Mucosa of rectum (tissue), 2 donors: ENCODE results near the gene SLC9A5.

Source experiments
- H3K27ac ChIP-seq, 2 donors: one replicate each; pipeline ENCODE4 v1.7.0; 2013; ENCODE audit warnings: inconsistent platforms in 2 of 2, low read depth in 2 of 2, low read length in 2 of 2
- H3K27me3 ChIP-seq, 2 donors: one replicate each; pipeline ENCODE4 v1.7.0; 2013; ENCODE audit warnings: low read length in 2 of 2; ENCODE audit not compliant: control insufficient read depth in 2 of 2, insufficient read depth in 2 of 2
- H3K36me3 ChIP-seq, 2 donors: one replicate each; pipeline ENCODE4 v1.7.0; 2013; ENCODE audit warnings: low read length in 2 of 2; ENCODE audit not compliant: control insufficient read depth in 2 of 2, insufficient read depth in 2 of 2
- H3K4me1 ChIP-seq, 2 donors: one replicate each; pipeline ENCODE4 v1.7.0; 2013; ENCODE audit warnings: low read length in 2 of 2, mild to moderate bottlenecking in 1 of 2; ENCODE audit not compliant: control insufficient read depth in 2 of 2, insufficient read depth in 2 of 2
- H3K4me3 ChIP-seq, 2 donors: one replicate each; pipeline ENCODE4 v1.7.0; 2013; ENCODE audit warnings: low read length in 2 of 2
- H3K9ac ChIP-seq, 2 donors: one replicate each; pipeline ENCODE4 v1.7.0; 2013; ENCODE audit warnings: low read length in 2 of 2, low read depth in 1 of 2, mild to moderate bottlenecking in 1 of 2
- H3K9me3 ChIP-seq, 2 donors: one replicate each; pipeline ENCODE4 v1.7.0; 2013; ENCODE audit warnings: low read length in 2 of 2; ENCODE audit not compliant: control insufficient read depth in 2 of 2
- donor health status: healthy.
- donor health status: Normal muscosa, but diverticular disease.

SLC9A5 gene

GRCh38 chr16:67247192-67248072 is 1.3 kb upstream of the SLC9A5 start, which contains the start of gene FHOD1:
Gene FHOD1, minus strand, starts transcription at chr16:67247481. Its CDS starts 71 bp downstream, at chr16:67247410.
- peaks cover 18 to 24% of the 10 kb centered on the region in 2 donors for H3K27me3 ChIP-seq
- H3K4me1 ChIP-seq = peaks cover 40 to 44% of the 10 kb centered on the region in 2 donors
- no peaks in the 10 kb centered on the region for H3K9me3 ChIP-seq
- H3K27ac ChIP-seq = peak within 1 kb of the TSS; percentile 93 to 95
- H3K36me3 ChIP-seq = no peaks in the 10 kb centered on the region
- H3K4me3 ChIP-seq = peak within 1 kb of the TSS; percentile 84 to 85
- peak within 1 kb of the TSS; percentile 86 to 87 for H3K9ac ChIP-seq

- Histone ChIP-seq H3K9ac (peak overlapping the region in 1 of 2 donors; percentile 46), H3K27me3 (peaks cover 18 to 24% of the 10 kb centered on the region in 2 donors), H3K4me1 (peaks cover 38 to 41% of the 10 kb centered on the region in 2 donors), H3K27ac (no peak overlapping the region), H3K36me3 (no peaks in the 10 kb centered on the region), H3K9me3 (no peaks in the 10 kb centered on the region), H3K4me3 (peak overlapping the region; percentile 44 to 53)
Observed at GRCh38 chr16:67248073-67248400, 742 bp upstream of the SLC9A5 start.

GRCh38 chr16:67249178-67250044 is 632 bp downstream of the SLC9A5 start:
- Histone ChIP-seq H3K27ac (no peak overlapping the region), H3K9me3 (no peaks in the 10 kb centered on the region), H3K4me1 (peaks cover 28 to 33% of the 10 kb centered on the region in 2 donors), H3K4me3 (peak overlapping the region; percentile 44 to 45), H3K27me3 (peaks cover 18 to 24% of the 10 kb centered on the region in 2 donors), H3K9ac (peak overlapping the region in 1 of 2 donors; percentile 46), H3K36me3 (no peaks in the 10 kb centered on the region)

GRCh38 chr16:67250045-67250327 is 1.2 kb downstream of the SLC9A5 start:
- peaks cover 22 to 27% of the 10 kb centered on the region in 2 donors for H3K4me1 ChIP-seq

GRCh38 chr16:67252609-67253497 is 4.1 kb downstream of the SLC9A5 start:
- Histone ChIP-seq H3K4me3 (no peak overlapping the region), H3K9me3 (no peaks in the 10 kb centered on the region), H3K27ac (no peak overlapping the region), H3K4me1 (peaks cover 10 to 12% of the 10 kb centered on the region in 2 donors), H3K27me3 (peaks cover 18 to 24% of the 10 kb centered on the region in 2 donors), H3K9ac (no peak overlapping the region), H3K36me3 (no peaks in the 10 kb centered on the region)

More at GRCh38 chr16:67250045-67250327, 1.2 kb downstream of the SLC9A5 start:
- H3K4me3 ChIP-seq = no peak overlapping the region
- no peak overlapping the region for H3K27ac ChIP-seq
- H3K9me3 ChIP-seq = no peaks in the 10 kb centered on the region
- H3K36me3 ChIP-seq = no peaks in the 10 kb centered on the region
- no peak overlapping the region for H3K9ac ChIP-seq
- H3K27me3 ChIP-seq = peaks cover 18 to 24% of the 10 kb centered on the region in 2 donors

GRCh38 chr16:67254801-67255552 is 6.2 kb downstream of the SLC9A5 start:
- Histone ChIP-seq H3K4me1 (no peaks in the 10 kb centered on the region), H3K9me3 (no peaks in the 10 kb centered on the region), H3K4me3 (no peak overlapping the region), H3K9ac (no peak overlapping the region), H3K27me3 (peaks cover 8 to 10% of the 10 kb centered on the region in 2 donors), H3K27ac (no peak overlapping the region), H3K36me3 (no peaks in the 10 kb centered on the region)

GRCh38 chr16:67255553-67256221 is 6.9 kb downstream of the SLC9A5 start:
- Histone ChIP-seq H3K4me3 (no peak overlapping the region), H3K27me3 (peaks cover 2 to 4% of the 10 kb centered on the region in 2 donors), H3K36me3 (no peaks in the 10 kb centered on the region), H3K4me1 (no peaks in the 10 kb centered on the region), H3K9ac (no peak overlapping the region), H3K27ac (no peak overlapping the region), H3K9me3 (no peaks in the 10 kb centered on the region)

- no peaks in the 10 kb centered on the region for H3K4me1 ChIP-seq
- H3K9ac ChIP-seq = no peak overlapping the region
- H3K9me3 ChIP-seq = no peaks in the 10 kb centered on the region
- no peaks in the 10 kb centered on the region for H3K27me3 ChIP-seq
- H3K4me3 ChIP-seq = no peak overlapping the region
- H3K27ac ChIP-seq = no peak overlapping the region
- H3K36me3 ChIP-seq = no peaks in the 10 kb centered on the region
Observed at GRCh38 chr16:67256701-67257230, 8.0 kb downstream of the SLC9A5 start.
